ENCODE results near the gene MS4A6E. TPM values are rescaled to one million over a fixed set of nuclear protein-coding genes. Genes with fewer than 3 reads are reported as not detected.
A peak's percentile ranks its signal among the peaks of the same experiment; 100 is the strongest.
"Not testable (repeated sequence)": the region's sequence is repeated elsewhere in the genome, so short reads cannot be mapped to it uniquely, and the experiment has no call there.

The MS4A6E gene
- total RNA-seq, 2 donors from 2014 or later = not detected

DNA sequence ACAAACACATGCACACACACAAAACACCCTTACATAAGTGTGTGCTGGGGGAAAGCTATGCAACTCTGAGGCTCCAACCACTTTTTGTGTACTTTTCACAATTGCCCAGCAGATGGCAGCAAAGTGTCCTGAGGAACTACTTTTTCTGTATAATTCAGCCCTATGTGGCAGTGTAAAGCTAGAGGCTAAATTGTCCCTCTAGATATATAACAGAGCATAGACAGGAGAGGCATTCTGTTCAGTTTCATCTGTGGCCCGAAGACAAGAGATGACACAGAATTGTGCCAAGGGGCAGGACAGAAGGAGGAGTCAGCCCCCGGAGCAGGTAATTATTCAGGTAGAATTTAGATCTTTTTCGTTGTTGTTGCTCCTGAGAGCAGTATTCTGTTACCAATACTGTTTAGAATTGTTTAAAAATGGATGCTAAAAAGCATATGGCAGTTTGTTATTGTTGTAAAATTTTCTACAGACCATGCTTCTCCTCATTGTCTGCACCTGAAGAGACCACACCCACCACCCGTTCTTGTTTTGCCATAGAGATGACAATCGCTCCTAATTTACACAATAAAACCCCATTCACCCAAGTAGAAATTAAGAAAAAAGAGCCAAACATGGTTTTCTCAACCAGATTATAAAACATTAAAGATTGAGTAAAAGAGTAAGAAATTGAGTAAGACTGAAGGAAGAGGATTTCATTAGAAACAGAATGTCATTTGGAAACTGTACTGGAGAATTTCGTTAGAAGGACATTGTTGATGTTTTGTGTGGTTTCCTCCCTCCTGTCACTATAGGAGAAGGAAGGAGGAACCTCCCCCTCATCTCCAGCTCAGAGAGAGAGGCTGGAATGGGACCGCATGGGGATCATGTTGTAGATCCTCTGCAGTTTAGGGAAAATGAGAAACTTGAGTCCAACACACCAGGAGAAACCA is 36.8 kb downstream of the MS4A6E start:
- peak in 1 of 2 donors; percentile 66 for DNase-seq (ENCODE audit: low spot score in 2 of 2)
- no peaks in the 10 kb centered on the region for H3K9me3 Mint-ChIP-seq
- no peak overlapping the region for H3K27ac Mint-ChIP-seq
- ATAC-seq = peak; percentile 41 to 64
- H3K36me3 Mint-ChIP-seq = peaks cover 0 to 10% of the 10 kb centered on the region in 2 donors

DNA sequence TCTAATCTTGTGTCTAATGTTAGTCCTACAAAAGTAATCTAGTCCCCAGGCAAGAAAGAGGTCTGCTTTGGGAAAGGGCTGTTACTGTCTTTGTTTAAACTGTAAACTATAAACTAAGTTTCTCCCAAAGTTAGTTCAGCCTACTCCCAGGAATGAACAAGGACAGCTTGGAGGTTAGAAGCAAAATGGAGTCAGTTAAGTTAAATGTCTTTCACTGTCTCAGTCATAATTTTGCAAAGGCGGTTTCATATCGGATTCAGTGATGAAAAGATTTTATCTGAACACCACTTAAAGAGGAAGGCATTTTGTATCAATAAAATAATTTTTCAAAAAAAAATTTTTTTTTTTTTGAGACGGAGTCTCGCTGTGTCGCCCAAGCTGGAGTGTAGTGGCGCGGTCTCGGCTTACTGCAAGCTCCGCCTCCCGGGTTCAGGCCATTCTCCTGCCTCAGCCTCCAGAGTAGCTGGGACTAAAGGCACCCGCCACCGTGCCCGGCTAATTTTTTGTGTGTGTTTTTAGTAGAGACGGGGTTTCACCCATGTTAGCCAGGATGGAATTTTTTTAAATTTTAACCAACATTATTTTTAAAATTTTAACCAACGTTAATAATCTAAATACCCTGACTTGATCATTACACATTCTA is 39.3 kb downstream of the MS4A6E start:
- H3K27ac Mint-ChIP-seq; ATAC-seq; H3K9me3 Mint-ChIP-seq; DNase-seq (ENCODE audit: low spot score in 2 of 2); H3K36me3 Mint-ChIP-seq: not testable (repeated sequence)

GRCh38 chr11:60367009-60367408 is 40.0 kb downstream of the MS4A6E start:
- H3K9me3 Mint-ChIP-seq = no peaks in the 10 kb centered on the region
- H3K27ac Mint-ChIP-seq = peak overlapping the region in 1 of 2 donors; percentile 37
- H3K36me3 Mint-ChIP-seq = no peaks in the 10 kb centered on the region
- DNase-seq (ENCODE audit: low spot score in 2 of 2) (no peak), ATAC-seq (peak; percentile 52 to 68)

DNA sequence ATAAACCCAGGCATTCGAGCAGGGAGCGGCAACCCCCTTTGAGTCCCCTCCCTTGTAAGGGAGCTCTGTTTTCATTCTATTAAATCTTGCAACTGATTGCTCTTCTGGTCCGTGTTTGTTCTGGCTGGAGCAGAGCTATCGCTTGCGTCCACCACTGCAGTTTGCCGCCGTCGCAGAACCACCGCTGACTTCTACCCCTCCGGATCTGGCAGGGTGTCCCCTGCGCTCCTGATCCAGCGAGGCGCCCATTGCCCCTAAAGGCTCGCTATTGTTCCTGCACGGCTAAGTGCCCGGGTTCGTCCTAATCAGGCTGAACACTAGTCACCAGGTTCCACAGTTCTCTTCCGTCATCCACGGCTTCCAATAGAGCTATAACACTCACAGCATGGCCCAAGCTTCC is 40.8 kb downstream of the MS4A6E start:
- Mint-ChIP-seq H3K27ac (no peak overlapping the region), H3K36me3 (no peaks in the 10 kb centered on the region), H3K9me3 (no peaks in the 10 kb centered on the region)
- DNase-seq (ENCODE audit: low spot score in 2 of 2) = no peak
- no peak for ATAC-seq

GRCh38 chr11:60370252-60370810 is 43.3 kb downstream of the MS4A6E start:
- DNase-seq (ENCODE audit: low spot score in 2 of 2) (no peak), ATAC-seq (no peak)
- Mint-ChIP-seq H3K9me3 (no peaks in the 10 kb centered on the region), H3K36me3 (no peaks in the 10 kb centered on the region), H3K27ac (no peak overlapping the region)

- no peak for DNase-seq (ENCODE audit: low spot score in 2 of 2)
- Mint-ChIP-seq H3K9me3 (no peaks in the 10 kb centered on the region), H3K36me3 (no peaks in the 10 kb centered on the region), H3K27ac (no peak overlapping the region)
- no peak for ATAC-seq
These were observed 43.8 kb downstream of the MS4A6E start for GRCh38 chr11:60370811-60371298.

DNA sequence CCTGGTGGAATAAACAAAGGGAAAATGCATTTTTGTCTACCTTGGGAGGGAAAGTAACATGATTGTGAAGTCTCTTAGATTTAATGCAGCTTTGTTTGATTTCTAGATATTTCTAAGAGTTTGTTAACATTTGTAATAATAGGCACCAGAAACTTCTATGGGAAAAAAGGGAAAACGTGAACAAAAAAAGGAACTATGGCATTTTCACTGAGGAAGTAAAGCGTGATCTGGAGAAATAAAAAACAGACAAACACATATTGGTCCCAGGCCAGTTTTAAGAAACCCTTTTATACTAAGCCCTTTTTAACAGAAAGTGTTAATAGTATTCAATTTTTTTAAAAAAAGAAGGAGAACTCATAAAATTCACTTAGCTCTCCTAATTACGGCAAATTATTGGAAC is 44.3 kb downstream of the MS4A6E start:
- H3K36me3 Mint-ChIP-seq = no peaks in the 10 kb centered on the region
- H3K27ac Mint-ChIP-seq = no peak overlapping the region
- no peaks in the 10 kb centered on the region for H3K9me3 Mint-ChIP-seq
- ATAC-seq = no peak
- DNase-seq (ENCODE audit: low spot score in 2 of 2) = no peak

GRCh38 chr11:60371854-60372253 is 44.8 kb downstream of the MS4A6E start:
- Mint-ChIP-seq H3K27ac (no peak overlapping the region), H3K36me3 (no peaks in the 10 kb centered on the region), H3K9me3 (no peaks in the 10 kb centered on the region)
- ATAC-seq (no peak), DNase-seq (ENCODE audit: low spot score in 2 of 2) (no peak)

GRCh38 chr11:60372767-60373166 is 45.7 kb downstream of the MS4A6E start:
- DNase-seq (ENCODE audit: low spot score in 2 of 2) = no peak
- H3K36me3 Mint-ChIP-seq = no peaks in the 10 kb centered on the region
- ATAC-seq = no peak
- no peaks in the 10 kb centered on the region for H3K9me3 Mint-ChIP-seq
- H3K27ac Mint-ChIP-seq = no peak overlapping the region

DNA sequence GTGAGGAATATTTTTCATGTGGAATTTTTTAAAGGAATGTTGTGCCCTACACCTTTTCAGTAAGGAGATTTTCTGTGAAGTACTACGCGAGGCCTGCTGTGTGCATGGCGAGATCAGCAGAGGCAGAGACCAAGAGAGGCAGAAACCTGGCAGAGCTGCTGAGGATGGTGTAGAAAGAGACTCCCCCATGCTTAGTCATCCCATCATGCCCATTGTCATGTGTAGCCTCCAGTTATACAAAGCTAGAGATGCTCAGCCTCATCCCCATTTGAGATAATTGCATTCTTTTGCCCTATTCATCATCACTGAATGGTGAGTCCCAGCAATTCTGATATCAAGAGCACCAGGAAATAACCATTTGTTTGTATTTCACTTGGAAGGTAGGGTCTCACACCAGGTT is 48.3 kb downstream of the MS4A6E start:
- DNase-seq (ENCODE audit: low spot score in 2 of 2) (no peak), ATAC-seq (no peak)
- H3K9me3 Mint-ChIP-seq = no peaks in the 10 kb centered on the region
- H3K27ac Mint-ChIP-seq = no peak overlapping the region
- no peaks in the 10 kb centered on the region for H3K36me3 Mint-ChIP-seq

- H3K36me3 Mint-ChIP-seq = no peaks in the 10 kb centered on the region
- ATAC-seq (no peak), DNase-seq (ENCODE audit: low spot score in 2 of 2) (no peak)
- H3K27ac Mint-ChIP-seq = no peak overlapping the region
- H3K9me3 Mint-ChIP-seq = no peaks in the 10 kb centered on the region
These were observed 49.5 kb downstream of the MS4A6E start for GRCh38 chr11:60376601-60377000.

GRCh38 chr11:60377401-60378136 is 50.5 kb downstream of the MS4A6E start:
- Mint-ChIP-seq H3K27ac (no peak overlapping the region), H3K9me3 (no peaks in the 10 kb centered on the region), H3K36me3 (no peaks in the 10 kb centered on the region)
- ATAC-seq (no peak), DNase-seq (ENCODE audit: low spot score in 2 of 2) (no peak)

GRCh38 chr11:60378354-60378753 is 51.3 kb downstream of the MS4A6E start, which contains the start of gene MS4A7:
Gene MS4A7, plus strand, starts transcription at chr11:60378532. Its CDS starts 4,610 bp downstream, at chr11:60383142.
- Mint-ChIP-seq H3K36me3 (no peaks in the 10 kb centered on the region), H3K27ac (no peak within 1 kb of the TSS), H3K9me3 (no peaks in the 10 kb centered on the region)
- DNase-seq (ENCODE audit: low spot score in 2 of 2) (no peak), ATAC-seq (no peak)

DNA sequence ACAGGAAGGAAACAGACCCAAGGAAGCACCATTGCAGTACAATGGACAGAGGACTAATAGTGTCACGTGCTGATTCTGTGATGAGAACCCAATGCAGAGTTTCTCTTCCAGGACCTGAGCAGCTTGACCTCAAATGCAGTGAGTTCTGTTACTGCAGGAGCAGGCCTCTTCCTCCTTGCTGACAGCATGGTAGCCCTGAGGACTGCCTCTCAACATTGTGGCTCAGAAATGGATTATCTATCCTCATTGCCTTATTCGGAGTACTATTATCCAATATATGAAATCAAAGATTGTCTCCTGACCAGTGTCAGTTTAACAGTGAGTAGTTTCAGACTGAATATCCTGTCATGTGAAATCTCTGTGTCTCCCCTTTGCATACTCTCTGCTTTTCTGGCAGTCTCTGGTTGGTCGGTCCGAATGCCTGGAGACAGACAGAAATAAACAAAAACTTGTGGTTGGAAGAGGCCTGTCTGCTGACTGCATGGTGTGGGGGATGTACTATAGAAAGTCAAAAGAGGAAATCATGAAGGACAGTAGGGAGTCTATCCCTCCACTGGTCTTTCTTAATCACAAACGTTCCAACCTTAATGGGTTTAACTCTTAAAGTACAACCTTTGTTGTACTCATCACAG is 62.3 kb downstream of the MS4A6E start:
- ATAC-seq (no peak), DNase-seq (ENCODE audit: low spot score in 2 of 2) (no peak)
- H3K9me3 Mint-ChIP-seq = no peaks in the 10 kb centered on the region
- H3K36me3 Mint-ChIP-seq = no peaks in the 10 kb centered on the region
- no peak overlapping the region for H3K27ac Mint-ChIP-seq

DNA sequence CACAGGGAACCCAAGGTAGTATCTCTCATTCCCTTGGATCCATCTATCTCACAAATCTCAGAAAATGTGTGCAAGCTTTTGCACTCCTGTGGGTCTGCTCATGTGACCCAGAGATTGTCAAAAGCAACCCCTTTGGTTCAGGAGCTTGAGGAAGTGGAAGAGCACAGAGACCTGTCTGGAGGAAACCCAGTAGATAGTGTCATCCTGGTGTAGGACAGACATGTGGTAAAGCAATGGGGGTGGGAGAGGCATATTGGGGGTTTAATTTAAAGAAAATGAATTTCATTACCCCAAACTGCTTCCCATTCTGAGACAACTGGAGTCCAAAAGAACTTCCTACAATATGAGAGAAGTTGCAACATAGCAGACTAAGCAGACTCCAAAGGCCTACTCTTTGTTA is 63.4 kb downstream of the MS4A6E start:
- no peak for ATAC-seq
- no peak overlapping the region for H3K27ac Mint-ChIP-seq
- H3K9me3 Mint-ChIP-seq = no peaks in the 10 kb centered on the region

More for the DNA sequence above, 63.4 kb downstream of the MS4A6E start:
- no peak for DNase-seq (ENCODE audit: low spot score in 2 of 2)
- no peaks in the 10 kb centered on the region for H3K36me3 Mint-ChIP-seq

Data from activated naive CD4-positive, alpha-beta T cell treated with anti-CD3 and anti-CD28 coated beads, Interleukin-2, amount 50 U/mL, for 72 hours (primary cell).